DOHH2 (cell line): ENCODE results near the gene SMOC2.

ENCODE experiments used
- H3F3A ChIP-seq: fragments of 200-600 bp; sonication (generic), shearing (Covaris generic); 2 replicates; pipeline ENCODE4 v1.6.0; 2016; ENCODE audit warnings: antibody characterized with exemption, mild to moderate bottlenecking; ENCODE audit not compliant: control insufficient read depth, insufficient read depth
- H3K27ac ChIP-seq: fragments of 200-600 bp; sonication (generic); 2 replicates; pipeline ENCODE4 v1.5.1; 2014; ENCODE audit warnings: low read depth, mild to moderate bottlenecking, low read length, moderate library complexity
- H3K27me3 ChIP-seq: fragments of 200-600 bp; sonication (generic); 2 replicates; pipeline ENCODE4 v1.6.1; 2014; ENCODE audit warnings: mild to moderate bottlenecking, low read length, mixed read lengths; ENCODE audit not compliant: control insufficient read depth
- H3K36me3 ChIP-seq: fragments of 200-600 bp; sonication (generic); 2 replicates; pipeline ENCODE4 v1.6.1; 2014; ENCODE audit warnings: mild to moderate bottlenecking, low read length, moderate library complexity, mixed read lengths; ENCODE audit not compliant: control insufficient read depth
- H3K4me1 ChIP-seq: fragments of 200-600 bp; sonication (generic); 2 replicates; pipeline ENCODE4 v1.6.1; 2014; ENCODE audit warnings: mild to moderate bottlenecking, low read length, mixed read lengths; ENCODE audit not compliant: control insufficient read depth
- H3K4me2 ChIP-seq: fragments of 200-600 bp; sonication (generic); 2 replicates; pipeline ENCODE4 v1.6.0; 2014; ENCODE audit warnings: mild to moderate bottlenecking, low read length, moderate library complexity
- H3K4me3 ChIP-seq: fragments of 200-600 bp; sonication (generic); 2 replicates; pipeline ENCODE4 v1.5.1; 2014; ENCODE audit warnings: mild to moderate bottlenecking, low read length, mixed read lengths
- H3K79me2 ChIP-seq: fragments of 200-600 bp; sonication (generic); 2 replicates; pipeline ENCODE4 v1.6.1; 2014; ENCODE audit warnings: mild to moderate bottlenecking, low read length, mixed read lengths; ENCODE audit not compliant: control insufficient read depth
- H3K9me2 ChIP-seq: fragments of 200-600 bp; sonication (generic); replicated peaks from 2 replicates; pipeline ENCODE4 v1.6.1; 2014; ENCODE audit warnings: mild to moderate bottlenecking, low read length, mixed read lengths; ENCODE audit not compliant: control insufficient read depth
- H3K9me3 ChIP-seq: fragments of 200-600 bp; sonication (generic); 2 replicates; pipeline ENCODE4 v1.6.1; 2014; ENCODE audit warnings: antibody characterized with exemption, low read length, mixed read lengths; ENCODE audit not compliant: control insufficient read depth, insufficient read depth
- H4K20me1 ChIP-seq: fragments of 200-600 bp; sonication (generic); 2 replicates; pipeline ENCODE4 v1.6.0; 2014; ENCODE audit warnings: low read depth, mild to moderate bottlenecking, antibody characterized with exemption, low read length, moderate library complexity; ENCODE audit not compliant: control insufficient read depth, insufficient read depth
- CTCF ChIP-seq: fragments of 200-600 bp; sonication (generic); IDR thresholded peaks from one replicate; pipeline ENCODE4 v1.5.1; 2014; ENCODE audit warnings: antibody characterized with exemption, mild to moderate bottlenecking, low read depth, low read length; ENCODE audit not compliant: poor library complexity, severe bottlenecking
- EZH2phosphoT487 ChIP-seq: fragments of 200-600 bp; sonication (generic); IDR thresholded peaks from 2 replicates; pipeline ENCODE4 v1.6.1; 2017; ENCODE audit warnings: borderline replicate concordance, mild to moderate bottlenecking, antibody characterized with exemption, low read length, moderate library complexity, mixed read lengths

The SMOC2 gene

DNA sequence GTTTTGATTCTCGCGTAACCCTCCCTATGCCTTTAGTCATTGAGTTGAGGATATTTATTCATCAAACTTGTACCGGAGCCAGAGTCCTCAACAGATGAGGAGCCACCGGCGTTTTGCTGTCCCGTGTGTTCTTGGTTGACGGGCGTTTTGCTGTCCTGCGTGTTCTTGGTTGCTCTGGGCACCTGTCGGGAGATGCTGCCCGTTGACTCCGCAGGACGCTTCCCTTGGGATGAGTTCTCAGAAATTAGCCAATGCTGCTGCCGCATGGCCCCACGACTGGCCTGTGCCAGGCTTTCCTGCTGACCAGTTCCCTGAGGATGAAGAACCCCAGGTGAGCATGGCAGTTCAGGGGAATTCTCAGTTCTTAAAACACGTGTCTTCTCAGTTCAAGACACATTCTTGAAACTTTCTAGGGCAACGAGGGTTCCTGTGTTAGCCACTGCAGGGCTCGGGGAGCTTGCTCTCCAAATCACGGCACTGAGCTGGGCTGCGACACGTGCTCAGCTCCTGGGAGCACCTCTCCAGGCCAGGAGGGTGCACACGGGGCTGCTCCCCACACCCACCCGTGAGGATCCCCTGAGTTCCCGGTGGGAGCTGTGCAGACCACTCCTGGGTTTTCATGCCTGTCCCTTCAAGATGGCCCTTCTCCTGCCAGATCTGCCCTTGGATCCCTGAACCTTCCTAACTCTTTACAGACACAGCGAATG is 265.6 kb downstream of the SMOC2 start:
- Histone ChIP-seq H3K4me1 (no peaks in the 10 kb centered on the region), H3K9me3 (peaks cover 8% of the 10 kb centered on the region; the same call in 1 of the 2 replicates), H3K79me2 (no peaks in the 10 kb centered on the region), H3K9me2 (no peaks in the 10 kb centered on the region), H3K4me3 (no peak overlapping the region), H3K27ac (no peak overlapping the region), H4K20me1 (no peaks in the 10 kb centered on the region), H3K4me2 (no peak overlapping the region), H3K27me3 (no peaks in the 10 kb centered on the region), H3F3A (no peaks in the 10 kb centered on the region), H3K36me3 (no peaks in the 10 kb centered on the region)
- TF ChIP-seq EZH2phosphoT487 = no peak
- no peak for TF ChIP-seq CTCF

GRCh38 chr6:168708526-168708925 is 267.5 kb downstream of the SMOC2 start:
- Histone ChIP-seq H3K27me3 (no peaks in the 10 kb centered on the region), H3K9me2 (no peaks in the 10 kb centered on the region), H3K79me2 (no peaks in the 10 kb centered on the region), H3K4me1 (no peaks in the 10 kb centered on the region), H3F3A (no peaks in the 10 kb centered on the region), H3K4me3 (no peak overlapping the region), H4K20me1 (no peaks in the 10 kb centered on the region), H3K27ac (no peak overlapping the region), H3K9me3 (no peaks in the 10 kb centered on the region), H3K36me3 (no peaks in the 10 kb centered on the region), H3K4me2 (no peak overlapping the region)
- no peak for TF ChIP-seq EZH2phosphoT487
- TF ChIP-seq CTCF = no peak

GRCh38 chr6:168708984-168709383 is 268.0 kb downstream of the SMOC2 start:
- H3K4me2 ChIP-seq = no peak overlapping the region
- H3K9me3 ChIP-seq = no peaks in the 10 kb centered on the region
- no peak overlapping the region for H3K27ac ChIP-seq
- no peaks in the 10 kb centered on the region for H3F3A ChIP-seq
- no peaks in the 10 kb centered on the region for H3K36me3 ChIP-seq
- no peak overlapping the region for H3K4me3 ChIP-seq
- H3K27me3 ChIP-seq = no peaks in the 10 kb centered on the region
- TF ChIP-seq EZH2phosphoT487 = no peak
- no peak for TF ChIP-seq CTCF
- no peaks in the 10 kb centered on the region for H4K20me1 ChIP-seq
- no peaks in the 10 kb centered on the region for H3K79me2 ChIP-seq
- H3K9me2 ChIP-seq = no peaks in the 10 kb centered on the region
- no peaks in the 10 kb centered on the region for H3K4me1 ChIP-seq
